Central memory CD8-positive, alpha-beta T cell (primary cell): ENCODE measurements around the gene AFG3L2.

Experiments
- ATAC-seq: fragments of 150-1000 bp; cut with Tn5 transposase; replicated peaks from 2 replicates; pipeline ENCODE4 v1.10.0; 2022; ENCODE audit warnings: mild to moderate bottlenecking, moderate FRiP score, moderate number of reproducible peaks; ENCODE audit not compliant: poor library complexity, severe bottlenecking; ENCODE audit errors: extremely low read depth
- DNase-seq, 2 donors: peaks; one replicate each; pipeline ENCODE4 v3.0.0; 2021; ENCODE audit warnings: low spot score in 2 of 2
- H3K27ac Mint-ChIP-seq: one replicate; pipeline ENCODE4 v1.8.0; 2022; ENCODE audit warnings: low read depth, mild to moderate bottlenecking, moderate library complexity, mixed read lengths
- H3K27me3 Mint-ChIP-seq: one replicate; pipeline ENCODE4 v1.8.0; 2022; ENCODE audit warnings: mixed read lengths
- H3K36me3 Mint-ChIP-seq: one replicate; pipeline ENCODE4 v1.8.0; 2022; ENCODE audit warnings: mild to moderate bottlenecking, moderate library complexity, mixed read lengths; ENCODE audit not compliant: insufficient read depth
- H3K4me1 Mint-ChIP-seq: one replicate; pipeline ENCODE4 v1.8.0; 2022; ENCODE audit warnings: mixed read lengths
- H3K4me3 Mint-ChIP-seq: one replicate; pipeline ENCODE4 v1.8.0; 2022; ENCODE audit warnings: mild to moderate bottlenecking, moderate library complexity, mixed read lengths
- H3K9me3 Mint-ChIP-seq: one replicate; pipeline ENCODE4 v1.8.0; 2022; ENCODE audit warnings: mixed read lengths

The AFG3L2 gene

GRCh38 chr18:12340945-12341660 is 35.9 kb downstream of the AFG3L2 start:
- Mint-ChIP-seq H3K27me3 (no peaks in the 10 kb centered on the region), H3K27ac (no peak overlapping the region), H3K4me3 (no peak overlapping the region)

GRCh38 chr18:12338382-12338781 is 38.6 kb downstream of the AFG3L2 start:
- ATAC-seq: no peak
- H3K4me3 Mint-ChIP-seq: no peak overlapping the region
- H3K27me3 Mint-ChIP-seq: no peaks in the 10 kb centered on the region
- H3K27ac Mint-ChIP-seq: no peak overlapping the region
- DNase-seq: no peak
- no peaks in the 10 kb centered on the region for H3K9me3 Mint-ChIP-seq
- peaks cover 8% of the 10 kb centered on the region for H3K4me1 Mint-ChIP-seq
- peaks cover 42% of the 10 kb centered on the region for H3K36me3 Mint-ChIP-seq

More at GRCh38 chr18:12340945-12341660, 35.9 kb downstream of the AFG3L2 start:
- no peak for ATAC-seq
- DNase-seq: no peak
- Mint-ChIP-seq H3K9me3 (no peaks in the 10 kb centered on the region), H3K4me1 (peaks cover 4% of the 10 kb centered on the region), H3K36me3 (peaks cover 51% of the 10 kb centered on the region)

- Mint-ChIP-seq H3K27ac (no peak overlapping the region), H3K36me3 (peaks cover 29% of the 10 kb centered on the region), H3K4me1 (peaks cover 8% of the 10 kb centered on the region), H3K27me3 (no peaks in the 10 kb centered on the region), H3K4me3 (no peak overlapping the region), H3K9me3 (no peaks in the 10 kb centered on the region)
- ATAC-seq: no peak
- DNase-seq: no peak
Measured at GRCh38 chr18:12336887-12337286, 40.1 kb downstream of the AFG3L2 start.

GRCh38 chr18:12336171-12336613 is 40.8 kb downstream of the AFG3L2 start:
- ATAC-seq (no peak), DNase-seq (no peak)
- Mint-ChIP-seq H3K4me1 (peaks cover 8% of the 10 kb centered on the region), H3K9me3 (no peaks in the 10 kb centered on the region), H3K27ac (peak overlapping the region; percentile 7), H3K36me3 (peaks cover 27% of the 10 kb centered on the region), H3K4me3 (no peak overlapping the region), H3K27me3 (no peaks in the 10 kb centered on the region)

- H3K27me3 Mint-ChIP-seq: no peaks in the 10 kb centered on the region
- peaks cover 8% of the 10 kb centered on the region for H3K4me1 Mint-ChIP-seq
- peak overlapping the region; percentile 74 for H3K27ac Mint-ChIP-seq
- no peak for DNase-seq
- peaks cover 26% of the 10 kb centered on the region for H3K36me3 Mint-ChIP-seq
- H3K9me3 Mint-ChIP-seq: no peaks in the 10 kb centered on the region
- no peak overlapping the region for H3K4me3 Mint-ChIP-seq
- ATAC-seq: no peak
Measured at GRCh38 chr18:12335503-12335902, 41.5 kb downstream of the AFG3L2 start.

- Mint-ChIP-seq H3K27ac (peak overlapping the region; percentile 35), H3K4me1 (peaks cover 8% of the 10 kb centered on the region), H3K36me3 (peaks cover 26% of the 10 kb centered on the region), H3K4me3 (no peak overlapping the region), H3K27me3 (no peaks in the 10 kb centered on the region), H3K9me3 (no peaks in the 10 kb centered on the region)
- ATAC-seq: no peak
- no peak for DNase-seq
Measured at GRCh38 chr18:12334863-12335262, 42.2 kb downstream of the AFG3L2 start.

GRCh38 chr18:12334366-12334808 is 42.6 kb downstream of the AFG3L2 start:
- ATAC-seq (no peak), DNase-seq (no peak)
- H3K27me3 Mint-ChIP-seq: no peaks in the 10 kb centered on the region
- peaks cover 8% of the 10 kb centered on the region for H3K4me1 Mint-ChIP-seq
- H3K9me3 Mint-ChIP-seq: no peaks in the 10 kb centered on the region
- H3K27ac Mint-ChIP-seq: peak overlapping the region; percentile 35
- peaks cover 22% of the 10 kb centered on the region for H3K36me3 Mint-ChIP-seq
- H3K4me3 Mint-ChIP-seq: no peak overlapping the region

GRCh38 chr18:12333506-12334290 is 43.3 kb downstream of the AFG3L2 start:
- ATAC-seq (no peak), DNase-seq (no peak)
- Mint-ChIP-seq H3K9me3 (no peaks in the 10 kb centered on the region), H3K4me3 (no peak overlapping the region), H3K36me3 (peaks cover 26% of the 10 kb centered on the region), H3K27me3 (no peaks in the 10 kb centered on the region), H3K27ac (no peak overlapping the region), H3K4me1 (peaks cover 8% of the 10 kb centered on the region)

GRCh38 chr18:12330766-12331165 is 46.3 kb downstream of the AFG3L2 start:
- Mint-ChIP-seq H3K4me3 (no peak overlapping the region), H3K27me3 (no peaks in the 10 kb centered on the region), H3K4me1 (peaks cover 8% of the 10 kb centered on the region), H3K9me3 (no peaks in the 10 kb centered on the region), H3K27ac (no peak overlapping the region), H3K36me3 (peaks cover 18% of the 10 kb centered on the region)
- no peak for ATAC-seq
- DNase-seq: no peak

GRCh38 chr18:12329125-12329698 is 47.8 kb downstream of the AFG3L2 start:
- H3K4me3 Mint-ChIP-seq: no peak overlapping the region
- DNase-seq (no peak), ATAC-seq (no peak)
- no peaks in the 10 kb centered on the region for H3K4me1 Mint-ChIP-seq
- peaks cover 16% of the 10 kb centered on the region for H3K36me3 Mint-ChIP-seq
- H3K27ac Mint-ChIP-seq: no peak overlapping the region
- no peaks in the 10 kb centered on the region for H3K27me3 Mint-ChIP-seq
- no peaks in the 10 kb centered on the region for H3K9me3 Mint-ChIP-seq

- H3K9me3 Mint-ChIP-seq: no peaks in the 10 kb centered on the region
- no peaks in the 10 kb centered on the region for H3K4me1 Mint-ChIP-seq
- no peak overlapping the region for H3K27ac Mint-ChIP-seq
- ATAC-seq: no peak
- H3K27me3 Mint-ChIP-seq: no peaks in the 10 kb centered on the region
- peaks cover 14% of the 10 kb centered on the region for H3K36me3 Mint-ChIP-seq
- DNase-seq: no peak
- H3K4me3 Mint-ChIP-seq: no peak overlapping the region
Measured at GRCh38 chr18:12328179-12328823, 48.7 kb downstream of the AFG3L2 start.

GRCh38 chr18:12327510-12328178 is 49.4 kb downstream of the AFG3L2 start:
- Mint-ChIP-seq H3K4me3 (no peak overlapping the region), H3K9me3 (no peaks in the 10 kb centered on the region), H3K36me3 (peaks cover 13% of the 10 kb centered on the region)

More at GRCh38 chr18:12327510-12328178, 49.4 kb downstream of the AFG3L2 start:
- H3K27ac Mint-ChIP-seq: no peak overlapping the region
- ATAC-seq (peak; percentile 62), DNase-seq (peak; percentile 44 to 52)
- H3K4me1 Mint-ChIP-seq: no peaks in the 10 kb centered on the region
- no peaks in the 10 kb centered on the region for H3K27me3 Mint-ChIP-seq
